H1 (cell line): Measurements from ENCODE around the gene GRIK2. TPM values are rescaled to one million over a fixed set of nuclear protein-coding genes. Genes with fewer than 3 reads are reported as not detected.

Source experiments
- CTCF ChIA-PET: fragments of 300-600 bp; sonication (Branson Sonifier 250); formaldehyde crosslinking; loops from one replicate; lab custom pipeline; 2021; ENCODE audit not compliant: partially characterized antibody; lab: Charles Lee
- POLR2A ChIA-PET: fragments of 300-600 bp; sonication (Branson Sonifier 250); formaldehyde crosslinking; loops from one replicate; lab custom pipeline; 2021; ENCODE audit warnings: inconsistent platforms; ENCODE audit not compliant: partially characterized antibody; lab: Charles Lee
- DNase-seq, 2 experiments: peaks; one replicate each; pipeline versions ENCODE4 v3.0.0 to v3.0.0-alpha.2; 2010 to 2022; ENCODE audit warnings: low spot score in 2 of 2, low read depth in 1 of 2, mixed read lengths in 1 of 2
- FAIRE-seq: peaks from 2 replicates; lab custom pipeline; 2011; peaks lifted over from hg19 to GRCh38; lab: Jason Lieb, UNC
- H2AFZ ChIP-seq: 2 replicates; pipeline ENCODE4 v1.8.1; 2012; ENCODE audit warnings: low read length, inconsistent platforms
- H2AK5ac ChIP-seq: 2 replicates; pipeline ENCODE4 v1.6.1; 2013; ENCODE audit warnings: low read depth, low read length
- H2BK120ac ChIP-seq: replicated peaks from 2 replicates; pipeline ENCODE3; 2013; ENCODE audit warnings: low read depth, low read length, inconsistent platforms
- H2BK12ac ChIP-seq: 2 replicates; pipeline ENCODE4 v1.6.1; 2013; ENCODE audit warnings: low read depth, low read length
- H2BK15ac ChIP-seq: 2 replicates; pipeline ENCODE4 v1.6.1; 2013; ENCODE audit warnings: low read length
- H2BK20ac ChIP-seq: 2 replicates; pipeline ENCODE4 v1.6.1; 2013; ENCODE audit warnings: low read length
- H2BK5ac ChIP-seq: 2 replicates; pipeline ENCODE4 v1.6.1; 2013; ENCODE audit warnings: low read depth, low read length
- H3K14ac ChIP-seq: 2 replicates; pipeline ENCODE4 v1.6.1; 2013; ENCODE audit warnings: inconsistent platforms; ENCODE audit not compliant: insufficient read length
- H3K18ac ChIP-seq: 2 replicates; pipeline ENCODE4 v1.6.1; 2013; ENCODE audit warnings: low read length; ENCODE audit errors: extremely low read depth
- H3K23ac ChIP-seq: 2 replicates; pipeline ENCODE4 v1.6.1; 2013; ENCODE audit warnings: inconsistent platforms; ENCODE audit not compliant: insufficient read length
- H3K23me2 ChIP-seq: 2 replicates; pipeline ENCODE4 v1.6.1; 2013; ENCODE audit warnings: low read depth, low read length
- H3K27ac ChIP-seq: 2 replicates; pipeline ENCODE4 v1.6.1; 2011; ENCODE audit warnings: low read depth, low read length, inconsistent platforms
- H3K27me3 ChIP-seq, 4 experiments: replicated peaks in 1 of 4; 1 replicate in 1 of 4; 2 replicates in 3 of 4; pipeline versions ENCODE4 v1.6.1 to v1.8.1; 2011 to 2013; ENCODE audit warnings: low read length in 3 of 4, mild to moderate bottlenecking in 3 of 4, inconsistent platforms in 2 of 4, mixed read lengths in 2 of 4, moderate library complexity in 1 of 4; ENCODE audit not compliant: control insufficient read depth in 3 of 4, insufficient read depth in 3 of 4; ENCODE audit errors: extremely low read depth in 1 of 4
- H3K36me3 ChIP-seq, 4 experiments: 2 replicates each; pipeline versions ENCODE4 v1.6.1 to v1.8.1; 2011 to 2013; ENCODE audit warnings: mild to moderate bottlenecking in 4 of 4, low read length in 3 of 4, moderate library complexity in 2 of 4, control low read depth in 1 of 4, inconsistent platforms in 1 of 4; ENCODE audit not compliant: insufficient read depth in 4 of 4, control insufficient read depth in 2 of 4
- H3K4ac ChIP-seq: replicated peaks from 2 replicates; pipeline ENCODE3; 2013; ENCODE audit warnings: low read length, low read depth, mixed read lengths, inconsistent platforms; ENCODE audit not compliant: insufficient read length
- H3K4me1 ChIP-seq, 4 experiments: replicated peaks in 1 of 4; 1 replicate in 1 of 4; 2 replicates in 3 of 4; pipeline versions ENCODE4 v1.6.1 to v1.8.1; 2011 to 2013; ENCODE audit warnings: low read length in 3 of 4, inconsistent platforms in 2 of 4, mixed read lengths in 1 of 4; ENCODE audit not compliant: insufficient read depth in 4 of 4, control insufficient read depth in 3 of 4
- H3K4me2 ChIP-seq, 2 experiments: 2 replicates each; pipeline versions ENCODE4 v1.6.1 to v1.8.1; 2011 to 2013; ENCODE audit warnings: low read depth in 2 of 2, low read length in 2 of 2, control low read depth in 1 of 2, inconsistent platforms in 1 of 2, mild to moderate bottlenecking in 1 of 2; ENCODE audit not compliant: insufficient read depth in 1 of 2
- H3K4me3 ChIP-seq, 4 experiments: fragments of 200-600, 300-600 bp in 1 of 4; sonication (generic), shearing (Covaris generic), sonication (Bioruptor Twin) in 1 of 4; 2 replicates each; pipeline versions ENCODE4 v1.5.1 to v1.8.1; 2011 to 2016; ENCODE audit warnings: low read length in 4 of 4, low read depth in 3 of 4, control low read depth in 2 of 4, inconsistent platforms in 2 of 4, mild to moderate bottlenecking in 2 of 4, mixed read lengths in 1 of 4, moderate library complexity in 1 of 4; ENCODE audit not compliant: insufficient read depth in 2 of 4; ENCODE audit errors: extremely low read depth in 1 of 4
- H3K56ac ChIP-seq: replicated peaks from 2 replicates; pipeline ENCODE3; 2013; ENCODE audit warnings: low read depth, mild to moderate bottlenecking, mixed read lengths, low read length, inconsistent platforms; ENCODE audit not compliant: insufficient read length
- H3K79me1 ChIP-seq: 2 replicates; pipeline ENCODE4 v1.6.1; 2013; ENCODE audit warnings: low read depth, low read length, control low read depth
- H3K79me2 ChIP-seq, 2 experiments: 2 replicates each; pipeline versions ENCODE4 v1.6.1 to v1.8.1; 2012 to 2013; ENCODE audit warnings: low read length in 2 of 2, mild to moderate bottlenecking in 2 of 2, inconsistent platforms in 1 of 2; ENCODE audit not compliant: insufficient read depth in 2 of 2, control insufficient read depth in 1 of 2
- H3K9ac ChIP-seq, 4 experiments: replicated peaks in 1 of 4; 1 replicate in 1 of 4; 2 replicates in 3 of 4; pipeline versions ENCODE4 v1.6.1 to v1.8.1; 2011 to 2013; ENCODE audit warnings: low read depth in 3 of 4, low read length in 3 of 4, control low read depth in 2 of 4, mild to moderate bottlenecking in 2 of 4, moderate library complexity in 2 of 4, inconsistent platforms in 1 of 4; ENCODE audit errors: extremely low read depth in 1 of 4
- H3K9me3 ChIP-seq, 2 experiments: 2 replicates each; pipeline versions ENCODE4 v1.6.1 to v1.8.1; 2012 to 2013; ENCODE audit warnings: mild to moderate bottlenecking in 2 of 2, moderate library complexity in 2 of 2, control low read depth in 1 of 2, inconsistent platforms in 1 of 2, low read depth in 1 of 2, low read length in 1 of 2, mixed read lengths in 1 of 2; ENCODE audit not compliant: insufficient read depth in 2 of 2
- H4K20me1 ChIP-seq, 2 experiments: replicated peaks in 1 of 2; 2 replicates each; pipeline versions ENCODE3 to v1.8.1; 2011 to 2013; ENCODE audit warnings: inconsistent platforms in 2 of 2, low read length in 2 of 2, mild to moderate bottlenecking in 1 of 2; ENCODE audit not compliant: insufficient read depth in 2 of 2, control insufficient read depth in 1 of 2
- H4K5ac ChIP-seq: 2 replicates; pipeline ENCODE4 v1.6.1; 2013; ENCODE audit warnings: low read length, low read depth, mixed read lengths, inconsistent platforms; ENCODE audit not compliant: insufficient read length
- H4K8ac ChIP-seq: 2 replicates; pipeline ENCODE4 v1.8.0; 2013; ENCODE audit warnings: mild to moderate bottlenecking, moderate library complexity, low read length, inconsistent platforms; ENCODE audit not compliant: insufficient read depth; ENCODE audit errors: extremely low read depth
- H4K91ac ChIP-seq: replicated peaks from 2 replicates; pipeline ENCODE3; 2013; ENCODE audit warnings: low read length, mixed read lengths, inconsistent platforms; ENCODE audit not compliant: insufficient read length
- CBX5 ChIP-seq: fragments of 300-800, 300-1000 bp; sonication (generic); IDR thresholded peaks from 2 replicates; pipeline ENCODE4 v1.7.1; 2016; ENCODE audit warnings: antibody characterized with exemption, low read length, low read depth
- RAD21 ChIP-seq, 2 experiments: IDR thresholded peaks in 1 of 2; conservative IDR thresholded peaks in 1 of 2; 2 replicates each; pipeline ENCODE4 v1.6.1; 2011; ENCODE audit warnings: low read depth in 2 of 2, low read length in 2 of 2, improper control_type of control experiment in 1 of 2, inconsistent platforms in 1 of 2, mild to moderate bottlenecking in 1 of 2, moderate library complexity in 1 of 2
- WGBS, 2 experiments: shearing (Covaris generic) in 1 of 2; methylation state at CpG; one replicate each; pipeline versions ENCODE4 v1.1.6 to v1.1.7; 2013 to 2015; ENCODE audit warnings: low lambda C conversion rate in 2 of 2, mixed read lengths in 2 of 2, inconsistent platforms in 1 of 2, low coverage in 1 of 2, missing lambda C conversion rate in 1 of 2; ENCODE audit not compliant: insufficient replicate concordance in 2 of 2, insufficient coverage in 1 of 2, insufficient read length in 1 of 2; ENCODE audit errors: extremely low coverage in 1 of 2, missing lambda C conversion rate in 1 of 2; 5-methylcytosine and 5-hydroxymethylcytosine counted together
- polyA plus RNA-seq, 7 experiments: library from polyadenylated mRNA; depleted of rRNA in 3 of 7; stranded (reverse) in 5 of 7; unstranded in 2 of 7; fragments of >200 nt in 5 of 7; fragments of 200-250 nt in 2 of 7; gene quantifications; 1 replicate in 5 of 7; 2 replicates in 1 of 7; 4 replicates in 1 of 7; pipeline versions ENCODE4 v1.2.1 to v1.2.3, GENCODE V29; 2011 to 2013; ENCODE audit warnings: missing spikeins in 2 of 7, mixed read lengths in 2 of 7
- total RNA-seq: library from RNA; stranded (reverse); fragmentation: NEBNext Ultra II Directional; extraction: Animal tissue kit (Norgen Biotek cat#: 25700); gene quantifications from 2 replicates; pipeline ENCODE4 v1.2.1, GENCODE V29; 2021

Gene GRIK2
- total and polyA plus RNA-seq, 2 of the 8 experiments (the other 6 are each of a cell fraction or from before 2014, with no cell fraction given): 1.8 to 2.2 TPM

DNA sequence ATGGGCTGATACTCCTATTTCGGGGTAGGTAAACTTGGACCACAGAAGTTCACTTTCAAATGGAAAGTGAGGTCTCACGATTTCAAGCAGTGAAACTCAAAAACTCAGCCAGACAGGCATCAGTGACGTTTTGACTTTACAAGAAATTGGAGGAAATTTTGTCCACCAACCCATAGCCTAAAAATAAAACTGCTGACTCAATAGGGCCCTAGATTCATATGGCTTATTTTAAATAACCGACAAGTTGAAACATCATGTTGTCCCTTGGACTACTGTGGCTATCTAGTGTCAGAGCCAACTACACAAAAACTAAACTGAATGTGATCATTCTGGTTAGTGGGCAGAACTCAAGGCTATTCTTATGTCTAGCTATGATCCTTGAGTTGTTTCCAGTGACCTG is 486.3 kb downstream of the GRIK2 start:
- H3K79me2 ChIP-seq: no peaks in the 10 kb centered on the region
- H3K56ac ChIP-seq: no peak overlapping the region
- H2AK5ac ChIP-seq: no peak overlapping the region
- H4K8ac ChIP-seq: no peak overlapping the region
- no peaks in the 10 kb centered on the region for H3K23me2 ChIP-seq
- H3K9ac ChIP-seq: no peak overlapping the region
- H3K4ac ChIP-seq: no peak overlapping the region
- no peaks in the 10 kb centered on the region for H3K27me3 ChIP-seq
- H2AFZ ChIP-seq: no peak overlapping the region
- no peaks in the 10 kb centered on the region for H3K9me3 ChIP-seq
- ChIA-PET POLR2A (no interaction called here), CTCF (no interaction called here)
- no peak overlapping the region for H3K27ac ChIP-seq
- DNase-seq: no peak
- no peak overlapping the region for H2BK15ac ChIP-seq
- H2BK12ac ChIP-seq: no peak overlapping the region
- peaks cover 0 to 3% (median 0%) of the 10 kb centered on the region in 4 experiments; a peak in 1 of 7 replicates for H3K4me1 ChIP-seq
- H3K14ac ChIP-seq: no peak overlapping the region
- H3K23ac ChIP-seq: no peak overlapping the region
- no peak overlapping the region for H4K5ac ChIP-seq
- no peak overlapping the region for H3K18ac ChIP-seq
- no peak overlapping the region for H2BK120ac ChIP-seq
- no peaks in the 10 kb centered on the region for H3K79me1 ChIP-seq
- no peaks in the 10 kb centered on the region for H3K36me3 ChIP-seq
- H3K4me3 ChIP-seq: no peak overlapping the region
- no peak overlapping the region for H3K4me2 ChIP-seq
- H2BK20ac ChIP-seq: no peak overlapping the region
- no peak overlapping the region for H4K91ac ChIP-seq
- no peaks in the 10 kb centered on the region for H4K20me1 ChIP-seq
- WGBS, 2 experiments: 77% methylated on average over 4 of the region's 4 CpGs; no CpG with 5 or more reads in 1 of the 2 experiments
- H2BK5ac ChIP-seq: no peak overlapping the region
- FAIRE-seq: no peak
- no peak for TF ChIP-seq CBX5
- TF ChIP-seq RAD21 (IDR thresholded peaks at IDR 0.05 in 1 of 2, conservative IDR thresholded peaks at IDR 0.05 in 1 of 2; ENCODE audit: low read depth in 2 of 2, low read length in 2 of 2): no peak
